DOHH2 (cell line): ENCODE data around the gene TNPO1.
"Not testable (repeated sequence)": the region's sequence is repeated elsewhere in the genome, so short reads cannot be mapped to it uniquely, and the experiment has no call there.

Experiments
- CTCF ChIP-seq: fragments of 200-600 bp; sonication (generic); IDR thresholded peaks from one replicate; pipeline ENCODE4 v1.5.1; 2014; ENCODE audit warnings: antibody characterized with exemption, mild to moderate bottlenecking, low read depth, low read length; ENCODE audit not compliant: poor library complexity, severe bottlenecking
- EZH2phosphoT487 ChIP-seq: fragments of 200-600 bp; sonication (generic); IDR thresholded peaks from 2 replicates; pipeline ENCODE4 v1.6.1; 2017; ENCODE audit warnings: borderline replicate concordance, mild to moderate bottlenecking, antibody characterized with exemption, low read length, moderate library complexity, mixed read lengths

GRCh38 chr5:72934953-72935725, 118.7 kb downstream of the TNPO1 start:
- not testable (repeated sequence) for TF ChIP-seq CTCF, EZH2phosphoT487
